ENCODE data around the gene SAMD4B. TPM values are rescaled to one million over a fixed set of nuclear protein-coding genes. Genes with fewer than 3 reads are reported as not detected.

Gene SAMD4B
- total and polyA plus RNA-seq, 9 of the 15 experiments (the other 6 are each of a cell fraction or from before 2014, with no cell fraction given): 3.4 to 90.5 (median 38.0) TPM

GRCh38 chr19:39412100-39412866, 70.1 kb downstream of the SAMD4B start, which contains the start of gene PLEKHG2 (continued):
- TF ChIP-seq CEBPZ (IDR thresholded peaks at IDR 0.05; ENCODE audit: borderline replicate concordance, low read depth, low read length) (no peak), ZNF518B (CRISPR knock-in tag; IDR thresholded peaks at IDR 0.05) (no peak), RNF219 (CRISPR knock-in tag; IDR thresholded peaks at IDR 0.05) (no peak), JUND (IDR thresholded peaks at IDR 0.05; ENCODE audit: borderline replicate concordance, low read depth, low read length) (peak; percentile 86), JUND (tag; IDR thresholded peaks at IDR 0.05; ENCODE audit: borderline replicate concordance, low read depth, low read length) (peak; percentile 86; the same call in 2 of the 3 replicates), GABPB2 (CRISPR knock-in tag; conservative IDR thresholded peaks at IDR 0.05) (no peak), RBM15 (IDR thresholded peaks at IDR 0.05; ENCODE audit: insufficient read depth, low read length) (no peak), CBX3 (IDR thresholded peaks at IDR 0.05; ENCODE audit: borderline replicate concordance in 1 of 2, low read length in 2 of 2) (peak in 1 of 2 experiments; percentile 82; a peak in 2 of 3 replicates), ZKSCAN8 (CRISPR knock-in tag; IDR thresholded peaks at IDR 0.05) (no peak; the same call in 1 of the 2 replicates), ZNF324 (CRISPR knock-in tag; IDR thresholded peaks at IDR 0.05) (0 out of 2 replicates have a peak, but pooled peaks have one; percentile 9), TSHZ1 (CRISPR knock-in tag; IDR thresholded peaks at IDR 0.05) (no peak), ZNF561 (CRISPR knock-in tag; conservative IDR thresholded peaks at IDR 0.05) (0 out of 2 replicates have a peak, but pooled peaks have one; percentile 53), MECOM (CRISPR knock-in tag; IDR thresholded peaks at IDR 0.05) (0 out of 2 replicates have a peak, but pooled peaks have one; percentile 38)

Data from K562 (cell line).